SK-N-MC (cell line): ENCODE results near the gene AKNA.

Experiments used
- DNase-seq: peaks from one replicate; pipeline ENCODE4 v3.0.0-alpha.2; 2011; ENCODE audit warnings: low read depth, low spot score
- H3K27ac ChIP-seq: fragments of 200-600 bp; sonication (generic); 2 replicates; pipeline ENCODE4 v1.5.1; 2016; ENCODE audit warnings: mixed run types
- H3K36me3 ChIP-seq: fragments of 200-600 bp; sonication (generic); 2 replicates; pipeline ENCODE4 v1.6.1; 2017; ENCODE audit warnings: antibody characterized with exemption, low read length, mixed read lengths; ENCODE audit not compliant: insufficient read depth
- H3K4me3 ChIP-seq: fragments of 200-600 bp; sonication (generic); 2 replicates; pipeline ENCODE4 v1.5.1; 2016
- H3K9ac ChIP-seq: fragments of 200-600 bp; sonication (generic); 2 replicates; pipeline ENCODE4 v1.8.0; 2017; ENCODE audit warnings: mixed run types, mixed read lengths; ENCODE audit not compliant: insufficient read length
- H3K9me3 ChIP-seq: fragments of 200-600 bp; sonication (generic); 2 replicates; pipeline ENCODE4 v1.6.1; 2017; ENCODE audit warnings: low read depth, mild to moderate bottlenecking, antibody characterized with exemption, low read length, moderate library complexity, mixed read lengths
- EZH2 ChIP-seq: fragments of 200-600 bp; sonication (generic); IDR thresholded peaks from one replicate; pipeline ENCODE4 v1.6.1; 2017; ENCODE audit warnings: antibody characterized with exemption
- FOXP2 ChIP-seq: optimal IDR thresholded peaks from 2 replicates; pipeline ENCODE3; 2011; ENCODE audit warnings: mild to moderate bottlenecking, moderate library complexity; ENCODE audit not compliant: insufficient read depth; ENCODE audit errors: extremely low read length, control extremely low read depth
- POLR2AphosphoS5 ChIP-seq: IDR thresholded peaks from 2 replicates; pipeline ENCODE4 v1.6.1; 2012; ENCODE audit warnings: mild to moderate bottlenecking, low read depth, low read length, borderline replicate concordance

AKNA gene

GRCh38 chr9:114314256-114314867 lies 73.4 kb downstream of the AKNA start:
- H3K9ac ChIP-seq, result no peak overlapping the region
- DNase-seq, result no peak
- TF ChIP-seq POLR2AphosphoS5 (no peak), EZH2 (no peak), FOXP2 (no peak)

GRCh38 chr9:114313186-114313585 lies 74.6 kb downstream of the AKNA start:
- TF ChIP-seq FOXP2 (no peak), POLR2AphosphoS5 (no peak)
- H3K27ac ChIP-seq, result no peak overlapping the region
- H3K9ac ChIP-seq, result no peak overlapping the region
- DNase-seq, result no peak
- H3K9me3 ChIP-seq, result no peaks in the 10 kb centered on the region
- H3K36me3 ChIP-seq, result no peaks in the 10 kb centered on the region
- no peak overlapping the region for H3K4me3 ChIP-seq

More at GRCh38 chr9:114314256-114314867, 73.4 kb downstream of the AKNA start:
- Histone ChIP-seq H3K4me3 (no peak overlapping the region), H3K36me3 (no peaks in the 10 kb centered on the region), H3K27ac (no peak overlapping the region), H3K9me3 (no peaks in the 10 kb centered on the region)

- no peak overlapping the region for H3K27ac ChIP-seq
- H3K4me3 ChIP-seq, result no peak overlapping the region
- TF ChIP-seq POLR2AphosphoS5 (no peak), FOXP2 (no peak), EZH2 (no peak)
- H3K9ac ChIP-seq, result no peak overlapping the region
- DNase-seq, result no peak
- H3K9me3 ChIP-seq, result no peaks in the 10 kb centered on the region
- H3K36me3 ChIP-seq, result no peaks in the 10 kb centered on the region
Measured at GRCh38 chr9:114312513-114312875, 75.3 kb downstream of the AKNA start.

GRCh38 chr9:114311571-114312512 lies 75.9 kb downstream of the AKNA start:
- no peak for TF ChIP-seq EZH2
- TF ChIP-seq FOXP2, result no peak
- no peak for TF ChIP-seq POLR2AphosphoS5

GRCh38 chr9:114310471-114311450 lies 77.0 kb downstream of the AKNA start:
- Histone ChIP-seq H3K9ac (no peak overlapping the region), H3K36me3 (no peaks in the 10 kb centered on the region), H3K4me3 (no peak overlapping the region), H3K9me3 (no peaks in the 10 kb centered on the region), H3K27ac (no peak overlapping the region)
- TF ChIP-seq FOXP2, result no peak
- DNase-seq, result no peak

More at GRCh38 chr9:114311571-114312512, 75.9 kb downstream of the AKNA start:
- no peaks in the 10 kb centered on the region for H3K36me3 ChIP-seq
- no peaks in the 10 kb centered on the region for H3K9me3 ChIP-seq
- no peak overlapping the region for H3K9ac ChIP-seq
- no peak for DNase-seq
- H3K4me3 ChIP-seq, result no peak overlapping the region
- no peak overlapping the region for H3K27ac ChIP-seq

- Histone ChIP-seq H3K9ac (no peak overlapping the region), H3K36me3 (no peaks in the 10 kb centered on the region)
Measured at GRCh38 chr9:114309096-114309495, 78.7 kb downstream of the AKNA start.

DNA sequence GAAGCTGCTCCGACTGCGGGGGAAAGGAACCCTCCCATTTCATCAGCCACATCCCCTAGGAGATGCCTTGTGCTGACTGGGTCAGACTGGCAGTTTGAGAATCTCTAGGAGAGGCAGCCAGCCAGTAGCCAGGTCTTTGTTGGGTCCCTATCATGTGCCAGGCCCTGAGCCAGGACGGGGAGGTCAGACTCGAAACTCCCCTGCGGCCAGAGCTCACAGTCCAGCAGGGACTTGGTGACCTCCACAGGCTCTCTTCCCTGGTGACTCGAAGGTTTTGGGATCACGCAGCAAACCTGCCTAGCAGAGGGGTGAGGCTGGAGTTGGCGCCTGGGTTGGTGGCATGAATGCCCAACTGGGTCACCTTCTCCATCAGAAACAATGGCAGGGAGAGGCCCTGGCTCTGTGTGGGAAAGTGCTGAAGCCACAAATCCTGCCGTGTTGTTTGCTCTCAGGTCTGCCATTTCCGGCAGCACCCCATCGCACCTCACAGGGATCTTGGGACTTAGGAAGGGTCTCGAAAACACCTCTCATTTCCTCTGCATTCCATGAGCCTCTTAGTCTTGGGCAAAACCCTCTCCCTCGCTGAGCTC lies 79.3 kb downstream of the AKNA start:
- no peaks in the 10 kb centered on the region for H3K36me3 ChIP-seq
- TF ChIP-seq FOXP2 (no peak), POLR2AphosphoS5 (no peak), EZH2 (no peak)

More at GRCh38 chr9:114309096-114309495, 78.7 kb downstream of the AKNA start:
- no peak for DNase-seq
- no peaks in the 10 kb centered on the region for H3K9me3 ChIP-seq
- H3K27ac ChIP-seq, result no peak overlapping the region
- TF ChIP-seq FOXP2 (no peak), POLR2AphosphoS5 (no peak), EZH2 (no peak)
- no peak overlapping the region for H3K4me3 ChIP-seq

More for the DNA sequence above, 79.3 kb downstream of the AKNA start:
- no peak for DNase-seq
- H3K9ac ChIP-seq, result no peak overlapping the region
- H3K4me3 ChIP-seq, result no peak overlapping the region
- no peaks in the 10 kb centered on the region for H3K9me3 ChIP-seq
- no peak overlapping the region for H3K27ac ChIP-seq
